Stimulated activated CD4-positive, alpha-beta T cell treated with anti-CD3 and anti-CD28 coated beads, TNF-alpha, amount 100 ng/mL, for 1 hour (primary cell): ENCODE results near the gene HTRA3.
"Not testable (repeated sequence)": the region's sequence is repeated elsewhere in the genome, so short reads cannot be mapped to it uniquely, and the experiment has no call there.

Experiments
- DNase-seq, 3 donors: peaks; one replicate each; pipeline ENCODE4 v3.0.0-alpha.2; 2020; ENCODE audit warnings: low read depth in 3 of 3, low spot score in 1 of 3

Gene HTRA3

DNA sequence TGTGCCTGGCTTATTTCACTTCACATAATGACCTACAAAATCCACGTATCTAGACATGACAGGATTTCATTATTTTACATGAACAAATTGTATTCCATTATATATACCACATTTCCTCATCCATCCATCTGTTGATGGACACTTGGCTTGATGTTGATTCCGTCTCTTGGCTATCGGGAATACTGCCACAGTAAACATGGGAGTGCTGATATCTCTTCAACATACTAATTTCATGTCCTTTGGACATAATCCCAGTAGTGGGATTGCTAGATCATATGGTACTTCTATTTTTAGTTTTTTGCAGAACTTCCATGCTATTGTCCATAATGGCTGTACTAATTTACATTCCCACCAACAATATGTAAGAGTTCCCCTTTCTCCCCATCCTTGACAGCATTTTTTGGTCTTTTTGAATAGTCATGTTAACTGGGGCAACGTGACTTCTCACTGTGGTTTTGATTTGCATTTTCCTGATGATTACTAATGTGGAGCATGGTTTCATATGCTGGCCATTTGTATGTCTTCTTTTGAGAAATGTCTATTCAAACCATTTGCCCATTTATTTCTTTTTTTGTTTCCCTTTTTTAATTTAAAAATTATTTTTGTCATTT is 68.9 kb downstream of the HTRA3 start:
- no peak for DNase-seq

GRCh38 chr4:8340781-8341241 is 71.3 kb downstream of the HTRA3 start:
- DNase-seq: no peak

- DNase-seq: not testable (repeated sequence)
These were observed 71.7 kb downstream of the HTRA3 start for GRCh38 chr4:8341281-8341680.

DNA sequence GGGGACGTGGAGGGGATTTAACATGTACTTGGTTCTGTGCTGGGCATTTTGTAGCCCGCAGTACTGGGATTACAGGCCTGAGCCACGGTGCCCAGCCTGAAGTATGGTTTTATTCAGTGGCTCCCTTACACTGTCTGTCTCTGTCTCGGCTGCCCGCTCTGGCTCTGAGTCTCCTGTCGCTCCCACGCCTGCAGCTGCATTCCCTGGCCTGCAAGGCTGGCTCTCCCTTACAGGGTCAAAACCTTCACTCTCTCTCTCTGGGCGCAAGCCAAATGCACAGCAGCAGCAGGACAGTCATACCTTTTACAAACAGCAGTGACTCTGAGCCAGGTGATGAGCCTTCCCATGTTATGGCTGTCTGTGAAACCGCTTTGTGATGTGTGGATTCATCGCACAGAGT is 72.1 kb downstream of the HTRA3 start:
- no peak for DNase-seq

DNA sequence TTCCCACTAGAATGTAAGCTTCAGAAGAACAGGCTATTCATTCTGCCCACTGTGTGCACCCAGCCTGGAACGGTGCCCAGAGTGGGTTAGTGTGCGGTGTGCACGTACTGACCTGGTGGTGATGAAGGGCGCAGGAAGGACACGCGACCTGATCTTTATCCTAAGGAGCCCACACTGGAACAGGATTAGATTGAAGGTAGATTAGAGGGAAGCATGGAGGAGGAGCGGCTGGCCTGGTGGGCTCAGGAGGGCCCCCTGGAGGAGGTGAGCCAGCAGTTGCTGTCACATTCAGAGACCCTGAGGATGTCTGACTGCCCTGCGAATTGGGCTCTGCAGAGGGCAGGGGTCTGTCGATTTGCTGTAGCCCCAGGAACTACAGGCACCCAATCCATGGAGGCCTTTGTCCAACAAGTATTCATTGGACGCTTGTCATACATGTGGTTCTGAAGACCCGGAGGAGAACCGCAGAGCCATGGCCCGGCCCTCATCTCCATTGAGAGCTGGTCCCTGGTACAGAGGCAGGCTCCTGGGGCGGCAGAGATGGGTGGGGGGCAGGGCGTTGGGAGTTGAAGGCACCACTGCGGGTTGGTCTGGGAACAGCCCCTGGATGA is 73.2 kb downstream of the HTRA3 start:
- no peak for DNase-seq

DNA sequence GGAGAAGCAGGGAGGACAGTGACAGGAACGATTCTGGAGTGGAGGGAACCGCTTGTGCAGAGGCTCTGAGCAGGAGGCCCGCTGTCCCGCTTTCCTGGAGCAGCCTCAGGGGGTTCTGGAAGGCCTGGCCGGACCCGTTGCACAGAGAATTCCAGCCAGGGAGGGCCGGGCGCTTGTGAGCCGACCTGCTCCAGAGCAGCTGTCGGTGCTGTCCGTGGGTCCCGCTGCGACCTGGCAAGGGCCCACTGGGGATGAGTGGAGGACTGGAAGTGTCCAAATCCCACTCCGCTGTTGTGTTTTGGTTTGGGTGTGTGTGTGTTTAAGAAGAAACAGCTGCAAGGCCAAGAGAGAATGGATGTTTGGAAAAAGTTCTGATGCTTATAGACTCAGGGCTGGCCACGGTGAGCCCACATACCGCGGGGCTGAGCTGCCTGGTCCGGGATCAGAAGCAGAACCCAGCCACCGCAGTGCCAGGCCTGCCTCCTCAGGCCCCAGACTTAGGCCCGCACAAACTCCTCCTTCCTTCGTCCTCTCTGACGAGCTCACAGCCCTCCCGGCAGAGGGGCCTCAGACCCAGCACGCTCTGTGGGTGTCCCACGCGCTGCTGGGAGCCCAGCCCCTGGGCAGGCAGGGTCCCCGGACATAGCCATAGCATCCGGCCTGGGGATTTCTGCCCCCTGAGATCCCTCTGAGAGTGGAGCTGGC is 73.9 kb downstream of the HTRA3 start:
- no peak for DNase-seq

- DNase-seq: no peak
These were observed 74.4 kb downstream of the HTRA3 start for GRCh38 chr4:8343967-8344331.

- DNase-seq: no peak
These were observed 74.8 kb downstream of the HTRA3 start for GRCh38 chr4:8344377-8344776.

- DNase-seq: no peak
These were observed 75.7 kb downstream of the HTRA3 start for GRCh38 chr4:8345053-8345945.

GRCh38 chr4:8345946-8346814 is 76.6 kb downstream of the HTRA3 start:
- no peak for DNase-seq

- DNase-seq: no peak
These were observed 77.5 kb downstream of the HTRA3 start for GRCh38 chr4:8346838-8347605.

DNA sequence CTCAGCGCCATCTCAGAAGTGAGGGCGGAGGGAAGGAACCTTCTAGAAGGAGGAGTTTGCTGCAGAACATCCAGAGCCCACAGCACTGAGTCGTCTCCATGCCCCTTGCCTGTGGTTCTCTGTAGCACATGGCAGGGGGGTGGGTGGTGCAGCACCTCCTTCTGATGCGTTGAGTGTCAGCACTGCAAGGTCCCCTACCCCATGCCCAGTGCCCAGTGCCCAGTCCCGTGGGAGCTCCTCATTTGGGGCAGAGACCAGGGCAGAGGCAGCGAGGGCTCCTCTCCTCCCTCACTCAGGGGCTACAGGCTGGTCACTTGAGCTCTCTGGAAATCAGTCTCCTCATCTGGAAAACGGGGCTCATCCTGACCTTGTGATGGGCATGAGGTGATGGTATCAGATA is 78.1 kb downstream of the HTRA3 start:
- DNase-seq: no peak

DNA sequence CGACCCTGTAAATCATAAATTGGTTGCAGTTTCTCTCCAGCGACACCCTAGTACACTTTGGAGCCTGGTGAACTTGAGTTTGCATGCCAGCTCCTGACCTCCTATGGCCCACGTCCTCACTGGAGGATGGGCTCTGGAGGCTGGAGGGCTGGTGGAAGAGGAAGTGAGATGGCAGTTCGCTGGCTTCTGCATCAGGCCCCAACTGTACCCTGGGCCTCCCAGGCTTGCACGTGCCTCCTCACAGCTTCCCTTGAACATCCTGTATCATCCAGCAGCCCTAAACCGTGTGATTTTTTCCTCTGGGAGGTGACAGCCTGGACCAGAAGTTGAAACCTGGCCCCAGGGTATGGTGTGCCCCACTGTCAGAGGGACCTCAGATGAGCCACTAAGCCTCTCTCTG is 78.5 kb downstream of the HTRA3 start:
- no peak for DNase-seq

DNA sequence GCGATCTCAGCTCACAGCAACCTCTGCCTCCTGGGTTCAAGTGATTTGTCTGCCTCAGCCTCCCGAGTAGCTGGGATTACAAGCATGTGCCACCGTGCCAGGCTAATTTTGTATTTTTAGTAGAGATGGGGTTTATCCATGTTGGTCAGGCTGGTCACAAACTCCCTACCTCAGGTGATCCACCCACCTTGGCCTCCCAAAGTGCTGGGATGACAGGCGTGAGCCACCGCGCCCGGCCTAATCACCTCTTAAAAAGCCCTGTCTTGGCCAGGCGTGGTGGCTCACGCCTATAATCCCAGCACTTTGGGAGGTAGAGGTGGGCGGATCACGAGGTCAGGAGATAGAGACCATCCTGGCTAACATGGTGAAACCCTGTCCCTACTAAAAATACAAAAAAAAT is 79.7 kb downstream of the HTRA3 start:
- DNase-seq: not testable (repeated sequence)

GRCh38 chr4:8349664-8350236 is 80.2 kb downstream of the HTRA3 start:
- no peak for DNase-seq

DNA sequence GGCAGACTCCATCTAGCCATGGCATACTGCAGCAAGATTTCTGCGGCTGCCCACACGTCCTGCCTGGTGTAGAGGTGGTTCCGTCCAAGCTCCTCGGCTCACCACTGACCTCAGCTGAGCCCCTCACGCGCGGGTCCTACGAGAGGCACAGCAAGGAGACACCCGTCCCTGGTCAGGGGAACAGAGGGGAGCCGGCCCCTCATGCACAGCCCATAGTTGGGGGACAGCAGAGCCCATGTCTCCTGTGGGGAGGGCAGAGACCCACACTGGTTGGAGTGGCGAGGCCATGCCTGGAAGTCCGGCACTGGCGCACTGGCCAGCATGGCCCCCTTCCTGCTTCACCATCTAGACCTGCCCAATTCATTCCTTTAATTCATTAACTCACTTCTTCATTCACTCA is 80.8 kb downstream of the HTRA3 start:
- no peak for DNase-seq

DNA sequence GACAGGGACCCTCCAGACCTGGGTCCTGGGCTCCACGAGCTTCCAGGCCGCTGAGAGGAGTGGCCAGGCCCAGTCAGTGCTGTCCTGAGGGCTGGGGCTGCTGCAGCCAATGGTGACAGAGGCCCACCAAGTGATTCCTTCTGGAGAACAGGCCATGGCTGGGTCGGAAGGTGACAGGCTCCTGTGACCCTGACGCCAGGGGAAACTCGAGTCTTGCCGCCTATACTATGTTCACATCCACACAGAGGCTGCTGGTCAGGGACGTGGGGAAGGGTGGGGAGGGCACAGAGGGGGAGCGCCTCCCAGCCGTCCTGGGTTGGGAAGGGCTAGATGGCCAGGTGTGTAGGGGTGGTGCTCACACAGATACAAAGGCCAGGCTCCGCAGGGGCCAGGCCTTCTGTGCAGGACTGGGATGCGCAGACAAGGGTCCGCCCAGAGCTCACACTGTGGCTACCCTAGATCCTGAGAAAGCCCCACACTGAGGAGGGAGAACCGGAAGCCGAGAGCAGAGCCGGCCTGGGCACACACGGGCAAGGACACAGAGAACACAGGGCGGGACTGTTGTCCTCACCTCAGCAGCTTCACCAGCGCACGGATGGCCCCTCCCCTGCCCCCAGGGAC is 81.4 kb downstream of the HTRA3 start:
- DNase-seq: no peak

DNA sequence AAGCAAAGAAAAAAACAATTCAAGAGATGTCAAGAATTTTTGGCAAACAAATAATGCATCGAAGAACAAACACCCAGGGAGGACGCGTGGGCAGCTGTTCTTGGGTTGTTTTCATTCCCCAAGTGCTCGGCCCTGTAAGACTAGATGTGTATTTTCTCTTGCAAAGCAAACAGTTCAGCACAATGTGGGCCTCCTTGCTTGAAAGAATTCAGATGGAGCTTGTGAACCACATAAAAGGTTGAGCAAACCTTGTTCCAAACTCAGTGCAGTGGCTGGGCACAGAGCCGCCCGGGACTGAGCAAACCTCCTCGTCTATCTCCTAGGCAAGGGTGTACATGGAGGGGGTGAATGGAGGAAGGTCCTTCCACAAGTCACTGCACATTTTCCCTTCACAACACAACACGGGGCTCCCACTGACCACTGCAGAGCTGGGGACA is 82.4 kb downstream of the HTRA3 start:
- DNase-seq: no peak
